NK-92 (cell line): Measurements from ENCODE around the gene KSR2.

Experiments
- DNase-seq: peaks from one replicate; lab custom pipeline; 2025; ENCODE audit not compliant: unreplicated experiment; lab: John Stamatoyannopoulos, UW

Gene KSR2

GRCh38 chr12:117583677-117584225 lies 385.0 kb downstream of the KSR2 start:
- DNase-seq: no peak

DNA sequence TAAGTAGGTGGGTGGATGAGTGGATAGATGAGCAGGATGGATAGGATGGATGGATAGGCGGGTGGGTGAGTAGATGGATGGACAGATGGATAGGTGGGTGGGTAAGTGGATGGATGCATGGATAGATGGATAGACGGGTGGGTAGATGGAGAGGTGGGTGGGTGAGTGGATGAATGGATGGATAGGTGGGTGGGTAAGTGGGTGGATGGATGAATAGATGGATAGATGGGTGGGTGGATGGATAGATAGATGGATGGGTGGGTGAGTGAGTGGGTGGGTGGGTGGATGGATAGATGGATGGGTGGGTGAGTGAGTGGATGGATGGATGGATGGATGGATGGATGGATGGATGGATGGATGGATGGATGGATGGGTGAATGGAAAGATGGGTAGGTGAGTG lies 385.7 kb downstream of the KSR2 start:
- no peak for DNase-seq

DNA sequence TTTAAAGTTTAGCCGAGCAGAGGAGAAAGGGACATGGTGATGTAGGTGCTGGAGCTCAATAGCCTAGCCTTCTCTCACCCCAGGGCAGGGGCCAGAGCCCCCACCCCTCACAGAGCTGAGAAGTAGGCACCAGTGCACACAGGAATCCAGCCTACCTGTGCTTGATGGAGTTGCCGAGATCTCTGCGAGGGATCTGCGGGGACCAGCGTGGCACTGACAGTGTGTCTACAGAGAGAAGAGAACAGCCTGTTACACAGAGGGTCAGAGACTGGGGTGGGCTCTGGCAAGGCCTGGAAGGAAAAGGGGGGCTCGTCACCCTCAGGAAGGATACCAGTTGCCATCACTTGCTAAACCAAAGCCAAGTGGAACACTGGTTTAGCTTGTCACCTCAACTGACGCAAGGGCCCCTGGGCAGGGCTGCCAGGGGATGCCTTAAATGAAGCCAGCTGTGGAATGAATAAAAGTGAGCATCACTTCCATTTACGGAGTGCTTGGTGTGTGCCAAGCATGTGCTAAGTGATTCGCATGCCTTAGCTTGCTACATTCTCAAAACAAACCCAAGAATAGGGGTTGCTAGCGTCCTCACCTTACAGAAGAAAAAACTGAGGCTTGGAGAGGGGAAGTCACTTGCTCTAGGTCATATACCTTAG lies 386.5 kb downstream of the KSR2 start:
- DNase-seq: no peak

DNA sequence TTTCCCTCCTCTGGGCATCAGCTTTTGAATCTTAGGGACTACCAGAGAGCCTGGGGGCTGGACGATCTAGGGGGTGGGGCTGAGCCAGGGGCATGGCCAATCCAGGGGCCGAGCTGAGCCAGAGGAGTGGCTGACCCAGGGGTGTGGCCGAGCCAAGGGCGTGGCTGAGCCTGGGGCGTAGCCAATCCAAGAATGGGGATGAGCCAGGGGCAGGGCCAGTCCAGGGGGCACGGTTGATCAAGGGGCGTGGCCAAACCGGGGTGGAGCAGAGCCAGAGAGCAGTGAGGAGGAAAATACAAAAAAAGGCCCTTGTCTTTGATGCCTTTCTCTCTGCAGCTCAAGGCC lies 388.1 kb downstream of the KSR2 start:
- DNase-seq: no peak

DNA sequence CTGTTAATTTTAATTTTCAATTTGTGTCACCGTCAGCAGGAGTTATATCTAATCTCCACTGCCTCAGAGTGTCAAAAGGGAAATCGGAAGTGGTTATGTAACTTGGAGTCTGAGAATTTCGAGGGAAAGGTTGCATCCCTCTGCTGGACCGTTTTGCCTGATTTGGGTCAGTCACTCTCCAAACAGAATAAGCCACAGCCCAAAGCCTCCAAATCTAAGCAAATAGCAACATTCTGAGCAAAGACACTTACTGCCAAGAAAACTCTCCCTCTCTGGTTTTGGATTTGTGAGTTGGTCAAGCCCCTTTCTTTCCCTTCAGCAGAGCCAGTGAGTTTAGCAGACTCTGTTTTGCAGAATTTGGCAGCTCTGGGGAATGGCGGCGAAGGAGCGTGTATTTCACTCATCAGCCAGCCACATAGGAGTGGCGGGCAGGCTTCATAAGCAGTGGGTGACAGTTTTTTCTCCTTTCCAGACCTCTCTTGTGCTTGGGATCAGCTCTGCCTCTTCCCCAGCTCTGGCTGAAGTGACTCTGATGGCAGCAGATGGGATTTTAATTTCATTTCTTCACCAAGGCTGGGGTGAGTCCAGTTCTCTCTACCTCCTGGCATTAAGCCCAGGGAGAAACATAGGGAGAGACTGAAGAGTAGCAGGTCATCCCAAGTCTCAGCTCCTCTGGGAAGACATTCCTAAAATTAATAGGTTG lies 388.6 kb downstream of the KSR2 start:
- no peak for DNase-seq

DNA sequence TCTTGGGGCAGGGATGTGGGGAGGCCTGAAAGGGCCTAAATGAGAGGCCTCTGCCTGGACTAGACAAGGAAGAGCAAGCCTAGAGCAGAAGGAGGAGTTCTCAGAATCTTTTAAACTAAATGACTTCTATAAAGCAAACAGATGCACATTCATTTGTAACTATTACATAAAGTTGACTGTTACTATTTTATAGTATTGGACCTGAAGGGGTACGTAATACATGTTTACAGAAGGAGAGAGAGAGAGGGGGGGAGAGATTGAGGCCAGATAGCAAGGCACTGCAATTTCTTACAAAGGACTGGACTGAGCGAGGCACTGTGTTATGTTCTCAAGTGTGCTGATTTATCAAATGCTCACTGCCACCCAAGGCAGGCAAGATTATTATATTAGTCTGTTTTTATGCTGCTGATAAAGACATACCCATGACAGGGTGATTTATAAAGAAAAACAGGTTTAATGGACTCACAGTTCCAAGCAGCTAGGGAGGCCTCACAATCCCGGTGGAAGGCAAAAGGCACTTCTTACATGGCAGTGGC lies 391.6 kb downstream of the KSR2 start:
- DNase-seq: no peak

GRCh38 chr12:117576053-117576452 lies 392.7 kb downstream of the KSR2 start:
- DNase-seq: no peak

DNA sequence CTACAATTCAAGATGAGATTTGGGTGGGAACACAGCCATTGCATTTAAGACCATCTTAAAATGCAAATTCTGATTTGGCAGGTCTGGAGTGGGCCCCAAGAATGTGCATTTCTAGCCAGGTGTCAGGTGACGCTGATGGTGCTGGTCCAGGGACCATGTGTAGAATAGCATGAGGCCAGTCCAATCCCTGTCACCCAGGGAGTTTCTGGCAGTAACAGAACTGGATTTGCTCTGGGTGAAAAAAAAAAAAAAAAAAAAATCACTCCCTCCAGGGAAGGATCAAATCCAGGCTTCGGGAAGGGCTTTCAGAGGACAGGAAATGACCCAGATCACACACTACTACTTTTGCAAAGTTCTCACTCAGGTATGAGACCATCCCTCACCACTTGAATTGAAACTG lies 394.1 kb downstream of the KSR2 start:
- DNase-seq: no peak

- DNase-seq: no peak
Observed at GRCh38 chr12:117572755-117573154, 396.0 kb downstream of the KSR2 start.

GRCh38 chr12:117571321-117571720 lies 397.5 kb downstream of the KSR2 start:
- no peak for DNase-seq

GRCh38 chr12:117570608-117571007 lies 398.2 kb downstream of the KSR2 start:
- DNase-seq: no peak

DNA sequence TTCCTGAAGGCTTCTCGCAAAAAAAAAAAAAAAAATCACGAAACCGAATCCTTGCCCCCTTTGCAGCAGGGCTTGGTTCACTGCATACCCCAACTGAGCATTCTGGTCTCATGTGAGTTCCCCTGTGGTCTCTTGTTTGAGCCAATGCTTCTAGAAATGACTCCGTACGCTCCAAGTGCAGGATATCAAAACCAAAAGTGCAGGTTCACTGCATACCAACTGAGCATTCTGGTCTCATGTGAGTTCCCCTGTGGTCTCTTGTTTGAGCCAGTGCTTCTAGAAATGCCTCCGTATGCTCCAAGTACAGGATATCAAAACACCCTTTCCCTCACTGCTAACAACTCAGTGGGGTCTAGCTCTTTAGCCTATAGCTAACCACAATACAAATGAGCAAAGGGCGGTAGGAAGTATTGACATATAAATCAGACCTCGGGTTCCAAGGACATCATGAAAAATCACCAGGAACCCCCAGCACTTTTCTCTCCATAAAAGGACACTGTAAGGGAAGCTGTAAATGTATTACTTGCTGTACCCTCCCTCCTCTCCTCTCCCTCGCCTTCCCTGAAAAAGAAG lies 401.1 kb downstream of the KSR2 start:
- no peak for DNase-seq

- DNase-seq: no peak
Observed at GRCh38 chr12:117564881-117565280, 403.9 kb downstream of the KSR2 start.

DNA sequence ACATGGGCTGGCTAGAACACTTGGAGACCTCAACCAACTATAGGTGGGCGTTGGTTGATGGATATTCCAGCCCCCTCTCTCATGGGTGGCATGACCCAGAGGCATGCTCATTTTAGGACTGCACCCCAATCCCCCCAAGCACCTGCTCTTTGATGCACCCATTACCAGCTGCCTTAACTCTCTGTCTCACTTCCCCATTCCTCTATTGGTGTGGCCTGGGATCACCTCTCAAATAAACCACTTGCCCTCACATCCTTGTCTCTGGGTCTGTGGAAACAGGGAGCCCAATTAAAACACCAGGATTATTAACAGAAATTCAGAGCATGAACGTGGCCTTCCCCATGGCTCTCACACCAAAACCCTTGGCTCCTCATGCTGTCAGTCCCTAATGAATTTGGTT lies 405.1 kb downstream of the KSR2 start:
- DNase-seq: no peak

- DNase-seq: no peak
Observed at GRCh38 chr12:117563007-117563406, 405.8 kb downstream of the KSR2 start.

GRCh38 chr12:117561990-117562389 lies 406.8 kb downstream of the KSR2 start:
- DNase-seq: no peak

- no peak for DNase-seq
Observed at GRCh38 chr12:117559978-117560377, 408.8 kb downstream of the KSR2 start.

- no peak for DNase-seq
Observed at GRCh38 chr12:117555889-117556288, 412.9 kb downstream of the KSR2 start.

GRCh38 chr12:117552971-117553370 lies 415.8 kb downstream of the KSR2 start:
- no peak for DNase-seq

GRCh38 chr12:117551665-117552064 lies 417.1 kb downstream of the KSR2 start:
- DNase-seq: no peak

- DNase-seq: no peak
Observed at GRCh38 chr12:117547209-117547608, 421.6 kb downstream of the KSR2 start.

DNA sequence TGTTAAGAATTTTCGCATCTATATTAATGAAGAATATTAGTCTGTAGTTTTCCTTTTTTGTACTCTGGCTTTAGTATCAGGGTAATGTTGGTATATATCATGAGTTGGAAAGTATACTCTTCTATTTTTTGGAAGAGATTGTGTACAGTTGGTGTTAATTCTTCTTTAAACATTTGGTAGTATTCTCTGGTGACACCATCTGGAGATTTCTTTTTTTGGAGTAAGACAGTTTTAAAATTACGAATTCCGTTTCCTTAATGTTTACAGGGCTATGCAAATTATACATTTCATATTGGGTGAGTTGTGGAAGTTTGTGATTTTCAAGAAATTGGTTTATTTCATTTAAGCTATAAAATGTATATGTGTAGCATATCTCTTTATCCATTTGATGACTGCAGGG lies 423.6 kb downstream of the KSR2 start:
- DNase-seq: no peak
